ENCODE measurements around the gene IDH2. TPM values are rescaled to one million over a fixed set of nuclear protein-coding genes. Genes with fewer than 3 reads are reported as not detected.
"Not testable (repeated sequence)": the region's sequence is repeated elsewhere in the genome, so short reads cannot be mapped to it uniquely, and the experiment has no call there.

IDH2 gene
- total RNA-seq, 1 donor, result 44.6 TPM

GRCh38 chr15:90126596-90127435 lies 24.5 kb upstream of the IDH2 start:
- peaks cover 5% of the 10 kb centered on the region for H3K27me3 ChIP-seq (ENCODE audit: insufficient read depth, low read length)
- H3K9me3 ChIP-seq (ENCODE audit: low read depth, low read length), result no peaks in the 10 kb centered on the region
- H3K4me3 ChIP-seq (ENCODE audit: low read length), result no peak overlapping the region
- no peaks in the 10 kb centered on the region for H3K4me1 ChIP-seq (ENCODE audit: insufficient read depth, low read length)

GRCh38 chr15:90126022-90126421 lies 23.8 kb upstream of the IDH2 start:
- H3K27me3 ChIP-seq (ENCODE audit: insufficient read depth, low read length), result peaks cover 5% of the 10 kb centered on the region
- no peaks in the 10 kb centered on the region for H3K4me1 ChIP-seq (ENCODE audit: insufficient read depth, low read length)
- H3K4me3 ChIP-seq (ENCODE audit: low read length), result no peak overlapping the region
- H3K9me3 ChIP-seq (ENCODE audit: low read depth, low read length), result no peaks in the 10 kb centered on the region

- Histone ChIP-seq H3K4me3 (ENCODE audit: low read length) (no peak overlapping the region), H3K9me3 (ENCODE audit: low read depth, low read length) (no peaks in the 10 kb centered on the region), H3K27me3 (ENCODE audit: insufficient read depth, low read length) (peaks cover 5% of the 10 kb centered on the region), H3K4me1 (ENCODE audit: insufficient read depth, low read length) (no peaks in the 10 kb centered on the region)
These were observed 22.2 kb upstream of the IDH2 start for GRCh38 chr15:90124507-90124906.

GRCh38 chr15:90121086-90121485 lies 18.8 kb upstream of the IDH2 start:
- Histone ChIP-seq H3K4me3 (ENCODE audit: low read length) (no peak overlapping the region), H3K27me3 (ENCODE audit: insufficient read depth, low read length) (no peaks in the 10 kb centered on the region), H3K4me1 (ENCODE audit: insufficient read depth, low read length) (no peaks in the 10 kb centered on the region), H3K9me3 (ENCODE audit: low read depth, low read length) (no peaks in the 10 kb centered on the region)

- Histone ChIP-seq H3K9me3 (ENCODE audit: low read depth, low read length) (peaks cover 10% of the 10 kb centered on the region), H3K4me3 (ENCODE audit: low read length) (no peak overlapping the region), H3K27me3 (ENCODE audit: insufficient read depth, low read length) (no peaks in the 10 kb centered on the region), H3K4me1 (ENCODE audit: insufficient read depth, low read length) (no peaks in the 10 kb centered on the region)
These were observed 17.1 kb upstream of the IDH2 start for GRCh38 chr15:90119367-90119766.

- Histone ChIP-seq H3K4me3 (ENCODE audit: low read length) (no peak overlapping the region), H3K27me3 (ENCODE audit: insufficient read depth, low read length) (no peaks in the 10 kb centered on the region), H3K4me1 (ENCODE audit: insufficient read depth, low read length) (no peaks in the 10 kb centered on the region), H3K9me3 (ENCODE audit: low read depth, low read length) (peaks cover 16% of the 10 kb centered on the region)
These were observed 13.5 kb upstream of the IDH2 start for GRCh38 chr15:90115783-90116182.

- Histone ChIP-seq H3K4me3 (ENCODE audit: low read length) (no peak overlapping the region), H3K4me1 (ENCODE audit: insufficient read depth, low read length) (no peaks in the 10 kb centered on the region), H3K9me3 (ENCODE audit: low read depth, low read length) (peaks cover 16% of the 10 kb centered on the region), H3K27me3 (ENCODE audit: insufficient read depth, low read length) (no peaks in the 10 kb centered on the region)
These were observed 12.2 kb upstream of the IDH2 start for GRCh38 chr15:90114451-90114901.

- peaks cover 16% of the 10 kb centered on the region for H3K9me3 ChIP-seq (ENCODE audit: low read depth, low read length)
- H3K4me1 ChIP-seq (ENCODE audit: insufficient read depth, low read length), result no peaks in the 10 kb centered on the region
- no peak overlapping the region for H3K4me3 ChIP-seq (ENCODE audit: low read length)
- no peaks in the 10 kb centered on the region for H3K27me3 ChIP-seq (ENCODE audit: insufficient read depth, low read length)
These were observed 10.9 kb upstream of the IDH2 start for GRCh38 chr15:90113166-90113565.

- H3K4me1 ChIP-seq (ENCODE audit: insufficient read depth, low read length); H3K9me3 ChIP-seq (ENCODE audit: low read depth, low read length); H3K4me3 ChIP-seq (ENCODE audit: low read length); H3K27me3 ChIP-seq (ENCODE audit: insufficient read depth, low read length): not testable (repeated sequence)
These were observed 7.0 kb upstream of the IDH2 start for GRCh38 chr15:90109163-90109751.

GRCh38 chr15:90108038-90108437 lies 5.8 kb upstream of the IDH2 start:
- not testable (repeated sequence) for H3K9me3 ChIP-seq (ENCODE audit: low read depth, low read length); H3K27me3 ChIP-seq (ENCODE audit: insufficient read depth, low read length); H3K4me3 ChIP-seq (ENCODE audit: low read length); H3K4me1 ChIP-seq (ENCODE audit: insufficient read depth, low read length)

GRCh38 chr15:90106522-90107117 lies 4.4 kb upstream of the IDH2 start:
- Histone ChIP-seq H3K4me1 (ENCODE audit: insufficient read depth, low read length) (peaks cover 7% of the 10 kb centered on the region), H3K9me3 (ENCODE audit: low read depth, low read length) (no peaks in the 10 kb centered on the region), H3K27me3 (ENCODE audit: insufficient read depth, low read length) (no peaks in the 10 kb centered on the region), H3K4me3 (ENCODE audit: low read length) (no peak overlapping the region)

- Histone ChIP-seq H3K4me1 (ENCODE audit: insufficient read depth, low read length) (peaks cover 18% of the 10 kb centered on the region), H3K27me3 (ENCODE audit: insufficient read depth, low read length) (no peaks in the 10 kb centered on the region), H3K9me3 (ENCODE audit: low read depth, low read length) (no peaks in the 10 kb centered on the region), H3K4me3 (ENCODE audit: low read length) (no peak overlapping the region)
These were observed 3.3 kb upstream of the IDH2 start for GRCh38 chr15:90105521-90105920.

GRCh38 chr15:90104551-90104950 lies 2.3 kb upstream of the IDH2 start:
- Histone ChIP-seq H3K4me3 (ENCODE audit: low read length) (no peak overlapping the region), H3K9me3 (ENCODE audit: low read depth, low read length) (no peaks in the 10 kb centered on the region), H3K4me1 (ENCODE audit: insufficient read depth, low read length) (peaks cover 27% of the 10 kb centered on the region), H3K27me3 (ENCODE audit: insufficient read depth, low read length) (no peaks in the 10 kb centered on the region)

GRCh38 chr15:90103701-90104329 lies 1.5 kb upstream of the IDH2 start:
- Histone ChIP-seq H3K4me1 (ENCODE audit: insufficient read depth, low read length) (peaks cover 35% of the 10 kb centered on the region), H3K27me3 (ENCODE audit: insufficient read depth, low read length) (no peaks in the 10 kb centered on the region), H3K9me3 (ENCODE audit: low read depth, low read length) (no peaks in the 10 kb centered on the region), H3K4me3 (ENCODE audit: low read length) (no peak overlapping the region)

Measured in mononuclear cell (primary cell).